Sigmoid colon (tissue), 4 donors: ENCODE measurements around the gene KRTAP12-2.

Experiments
- CTCF ChIP-seq, 4 experiments: fragments of 450-650 bp in 3 of 4; fragments of 200-600 bp in 1 of 4; IDR thresholded peaks; one replicate each; pipeline ENCODE4 v1.5.1; 2016 to 2019; ENCODE audit warnings: antibody characterized with exemption in 4 of 4, mild to moderate bottlenecking in 3 of 4, moderate library complexity in 2 of 4
- EP300 ChIP-seq, 4 donors: sonication (generic); formaldehyde crosslinking; IDR thresholded peaks; one replicate each; pipeline ENCODE4 v1.6.1; 2017; ENCODE audit warnings: antibody characterized with exemption in 4 of 4
- POLR2A ChIP-seq, 2 donors: fragments of 450-650 bp; IDR thresholded peaks; one replicate each; pipeline ENCODE4 v1.6.1; 2016; ENCODE audit warnings: antibody characterized with exemption in 2 of 2, mild to moderate bottlenecking in 2 of 2, moderate library complexity in 2 of 2
- POLR2AphosphoS5 ChIP-seq, 4 donors: sonication (generic); formaldehyde crosslinking; IDR thresholded peaks; one replicate each; pipeline ENCODE4 v1.6.1; 2017; ENCODE audit warnings: antibody characterized with exemption in 4 of 4

- TF ChIP-seq POLR2A (IDR thresholded peaks at IDR 0.05) = no peak
- TF ChIP-seq CTCF (IDR thresholded peaks at IDR 0.05) = no peak
- no peak for TF ChIP-seq EP300 (IDR thresholded peaks at IDR 0.05)
- TF ChIP-seq POLR2AphosphoS5 (IDR thresholded peaks at IDR 0.05) = no peak
Measured at GRCh38 chr21:44658541-44658910, 8.2 kb downstream of the KRTAP12-2 start.
